SU-DHL-6 (cell line): ENCODE measurements around the gene SRD5A1.

Experiments
- H2AFZ ChIP-seq: fragments of 200-600 bp; sonication (generic); 2 replicates; pipeline ENCODE4 v1.6.1; 2014; ENCODE audit warnings: low read depth, mild to moderate bottlenecking, moderate library complexity, mixed read lengths, antibody characterized with exemption, low read length; ENCODE audit not compliant: severe bottlenecking
- H3F3A ChIP-seq: fragments of 200-600 bp; shearing (Covaris generic); 2 replicates; pipeline ENCODE4 v1.6.0; 2016; ENCODE audit warnings: antibody characterized with exemption, mild to moderate bottlenecking; ENCODE audit not compliant: insufficient read depth
- H3K27ac ChIP-seq: fragments of 200-600 bp; sonication (generic); 2 replicates; pipeline ENCODE4 v1.5.1; 2016; ENCODE audit warnings: low read depth, mild to moderate bottlenecking, low read length, moderate library complexity, mixed read lengths
- H3K27me3 ChIP-seq: fragments of 200-600 bp; sonication (generic), shearing (Covaris generic); 2 replicates; pipeline ENCODE4 v1.6.0; 2014; ENCODE audit warnings: mild to moderate bottlenecking, low read length
- H3K36me3 ChIP-seq: fragments of 200-600 bp; sonication (generic); 2 replicates; pipeline ENCODE4 v1.6.1; 2014; ENCODE audit warnings: mild to moderate bottlenecking, low read length, mixed read lengths
- H3K4me2 ChIP-seq: fragments of 300-600, 200-600 bp; shearing (Covaris generic), sonication (generic); 2 replicates; pipeline ENCODE4 v1.6.0; 2014; ENCODE audit warnings: low read length, low read depth, mild to moderate bottlenecking; ENCODE audit not compliant: poor library complexity, severe bottlenecking
- H3K4me3 ChIP-seq: fragments of 200-600 bp; sonication (generic); 2 replicates; pipeline ENCODE4 v1.5.1; 2014; ENCODE audit warnings: antibody characterized with exemption, low read length, mild to moderate bottlenecking, mixed read lengths; ENCODE audit not compliant: insufficient read depth, poor library complexity, severe bottlenecking
- H3K79me2 ChIP-seq: fragments of 200-600 bp; sonication (generic); 2 replicates; pipeline ENCODE4 v1.6.1; 2014; ENCODE audit warnings: mild to moderate bottlenecking, low read length, moderate library complexity; ENCODE audit not compliant: insufficient read depth
- H3K9ac ChIP-seq: fragments of 200-600 bp; sonication (generic); 2 replicates; pipeline ENCODE4 v1.7.0; 2014; ENCODE audit warnings: mild to moderate bottlenecking, low read length
- H3K9me2 ChIP-seq: fragments of 200-600 bp; sonication (generic); replicated peaks from 2 replicates; pipeline ENCODE4 v1.6.1; 2014; ENCODE audit warnings: low read length; ENCODE audit not compliant: insufficient read depth
- H3K9me3 ChIP-seq: fragments of 200-600 bp; sonication (generic); 2 replicates; pipeline ENCODE4 v1.6.1; 2014; ENCODE audit warnings: low read length, mixed read lengths; ENCODE audit not compliant: insufficient read depth
- H4K20me1 ChIP-seq: fragments of 200-600 bp; sonication (generic); 2 replicates; pipeline ENCODE4 v1.6.1; 2014; ENCODE audit warnings: low read depth, mild to moderate bottlenecking, antibody characterized with exemption, low read length, moderate library complexity, mixed read lengths
- EZH2phosphoT487 ChIP-seq: fragments of 200-600 bp; sonication (generic), shearing (Covaris generic); conservative IDR thresholded peaks from 2 replicates; pipeline ENCODE4 v1.6.1; 2018; ENCODE audit warnings: mild to moderate bottlenecking, antibody characterized with exemption, low read length, moderate library complexity, mixed read lengths
- TF ChIP-seq, protein P1 (sequence below): fragments of 200-600 bp; sonication (generic); IDR thresholded peaks from one replicate; pipeline ENCODE4 v1.5.1; 2017; ENCODE audit warnings: antibody characterized with exemption, mild to moderate bottlenecking, low read length, moderate library complexity; ENCODE audit not compliant: insufficient read depth, poor library complexity, severe bottlenecking

The SRD5A1 gene

DNA sequence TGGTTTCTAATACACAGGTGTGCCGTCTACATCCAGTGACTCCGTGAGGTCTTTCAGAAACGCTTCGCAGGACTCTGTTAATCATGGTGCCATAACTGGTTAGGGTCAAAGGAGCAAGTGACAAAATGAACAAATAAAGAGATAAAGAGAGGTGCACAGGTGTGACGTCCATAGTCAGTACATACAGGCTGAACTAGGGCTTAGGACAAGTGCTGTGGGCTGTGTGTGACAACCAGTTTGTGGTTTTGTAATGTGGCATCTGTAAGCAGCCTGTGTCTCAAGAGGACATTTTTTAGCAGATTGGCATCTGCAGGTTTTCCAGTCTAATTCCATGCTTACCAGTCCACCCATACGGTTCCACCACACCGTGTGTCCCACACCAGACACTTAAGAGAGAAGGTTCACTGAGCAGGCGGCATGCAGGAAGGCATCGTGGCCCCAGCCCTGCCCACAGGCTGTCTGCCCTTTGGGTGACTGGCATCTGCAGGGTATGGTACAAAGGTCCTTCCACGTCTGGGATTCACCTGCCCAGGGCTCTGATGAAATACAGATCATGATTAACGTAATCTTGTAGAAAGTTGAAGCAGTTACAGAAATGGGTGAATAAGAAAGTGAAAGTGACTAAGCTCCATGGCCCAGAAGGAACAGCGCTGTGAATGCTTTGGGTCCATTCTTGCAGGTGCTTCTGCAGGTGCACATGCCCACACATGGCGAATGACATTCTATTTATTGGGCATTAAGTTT, 26.9 kb downstream of the SRD5A1 start:
- peak overlapping the region; percentile 38 for H3K9ac ChIP-seq
- peak overlapping the region; percentile 30 for H3K4me3 ChIP-seq
- H3F3A ChIP-seq: peaks cover 12% of the 10 kb centered on the region; the same call in 1 of the 2 replicates
- H3K36me3 ChIP-seq: peaks cover 12% of the 10 kb centered on the region; the same call in 1 of the 2 replicates
- peaks cover 3% of the 10 kb centered on the region; the same call in 1 of the 2 replicates for H3K9me3 ChIP-seq
- peak overlapping the region; percentile 84 for H3K27ac ChIP-seq
- TF ChIP-seq, protein P1, sequence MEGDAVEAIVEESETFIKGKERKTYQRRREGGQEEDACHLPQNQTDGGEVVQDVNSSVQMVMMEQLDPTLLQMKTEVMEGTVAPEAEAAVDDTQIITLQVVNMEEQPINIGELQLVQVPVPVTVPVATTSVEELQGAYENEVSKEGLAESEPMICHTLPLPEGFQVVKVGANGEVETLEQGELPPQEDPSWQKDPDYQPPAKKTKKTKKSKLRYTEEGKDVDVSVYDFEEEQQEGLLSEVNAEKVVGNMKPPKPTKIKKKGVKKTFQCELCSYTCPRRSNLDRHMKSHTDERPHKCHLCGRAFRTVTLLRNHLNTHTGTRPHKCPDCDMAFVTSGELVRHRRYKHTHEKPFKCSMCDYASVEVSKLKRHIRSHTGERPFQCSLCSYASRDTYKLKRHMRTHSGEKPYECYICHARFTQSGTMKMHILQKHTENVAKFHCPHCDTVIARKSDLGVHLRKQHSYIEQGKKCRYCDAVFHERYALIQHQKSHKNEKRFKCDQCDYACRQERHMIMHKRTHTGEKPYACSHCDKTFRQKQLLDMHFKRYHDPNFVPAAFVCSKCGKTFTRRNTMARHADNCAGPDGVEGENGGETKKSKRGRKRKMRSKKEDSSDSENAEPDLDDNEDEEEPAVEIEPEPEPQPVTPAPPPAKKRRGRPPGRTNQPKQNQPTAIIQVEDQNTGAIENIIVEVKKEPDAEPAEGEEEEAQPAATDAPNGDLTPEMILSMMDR: no peak
- no peak for TF ChIP-seq EZH2phosphoT487
- H3K27me3 ChIP-seq: no peaks in the 10 kb centered on the region
- peak overlapping the region; percentile 51 for H3K4me2 ChIP-seq
- no peaks in the 10 kb centered on the region for H4K20me1 ChIP-seq
- H3K79me2 ChIP-seq: no peaks in the 10 kb centered on the region
- no peaks in the 10 kb centered on the region for H3K9me2 ChIP-seq
- H2AFZ ChIP-seq: peak overlapping the region; percentile 15

DNA sequence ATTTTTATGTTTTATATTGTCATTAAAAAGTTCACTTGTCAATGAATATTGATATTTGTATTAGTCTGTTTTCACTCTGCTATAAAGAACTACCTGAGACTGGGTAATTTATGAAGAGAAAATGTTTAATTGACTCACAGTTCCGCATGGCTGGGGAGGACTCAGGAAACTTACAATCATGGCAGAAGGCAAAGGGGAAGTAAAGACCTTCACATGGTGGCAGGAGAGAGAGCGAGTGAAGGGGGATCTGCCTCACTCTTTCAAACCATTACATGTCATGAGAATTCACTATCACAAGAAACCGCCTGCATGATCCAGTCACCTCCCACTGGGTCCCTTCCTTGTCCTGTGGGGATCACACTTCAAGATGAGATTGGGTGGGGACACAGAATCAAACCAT, 27.4 kb downstream of the SRD5A1 start:
- H3K36me3 ChIP-seq: peaks cover 12% of the 10 kb centered on the region; the same call in 1 of the 2 replicates
- peak overlapping the region; percentile 84 for H3K27ac ChIP-seq
- H4K20me1 ChIP-seq: no peaks in the 10 kb centered on the region
- H3K4me3 ChIP-seq: peak overlapping the region; percentile 30
- no peak for TF ChIP-seq EZH2phosphoT487
- TF ChIP-seq, protein P1: no peak
- peaks cover 12% of the 10 kb centered on the region; the same call in 1 of the 2 replicates for H3F3A ChIP-seq
- H3K4me2 ChIP-seq: peak overlapping the region; percentile 51
- H2AFZ ChIP-seq: peak overlapping the region; percentile 15
- H3K79me2 ChIP-seq: no peaks in the 10 kb centered on the region
- peak overlapping the region; percentile 38 for H3K9ac ChIP-seq
- H3K27me3 ChIP-seq: no peaks in the 10 kb centered on the region
- no peaks in the 10 kb centered on the region for H3K9me2 ChIP-seq
- H3K9me3 ChIP-seq: peaks cover 3% of the 10 kb centered on the region; the same call in 1 of the 2 replicates

DNA sequence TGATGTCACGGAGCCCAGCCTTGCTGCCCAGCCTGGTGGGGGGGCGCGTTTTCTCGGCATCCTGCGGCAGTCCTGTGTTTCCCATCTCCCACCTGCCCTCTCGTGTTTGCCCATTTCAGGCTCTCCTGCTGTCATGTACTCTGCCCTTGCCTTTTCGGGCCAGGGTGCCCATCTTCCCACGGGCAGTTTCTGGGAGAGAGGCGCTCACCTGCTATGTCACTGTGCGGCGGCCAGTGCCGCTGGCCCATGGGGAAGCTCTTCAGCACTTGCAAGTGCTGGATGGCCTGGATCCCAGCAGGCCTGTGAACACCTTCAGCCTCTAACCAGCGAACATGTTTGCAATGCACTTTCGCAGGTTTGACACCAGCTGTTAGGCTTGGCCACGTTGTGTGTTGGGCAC, 33.5 kb downstream of the SRD5A1 start:
- no peaks in the 10 kb centered on the region for H3K79me2 ChIP-seq
- H3K9me2 ChIP-seq: no peaks in the 10 kb centered on the region
- H4K20me1 ChIP-seq: no peaks in the 10 kb centered on the region
- H3K4me3 ChIP-seq: no peak overlapping the region
- no peak overlapping the region for H3K9ac ChIP-seq
- no peaks in the 10 kb centered on the region for H3K36me3 ChIP-seq
- no peak overlapping the region for H3K4me2 ChIP-seq
- H3K27me3 ChIP-seq: no peaks in the 10 kb centered on the region
- H3K9me3 ChIP-seq: no peaks in the 10 kb centered on the region
- no peak overlapping the region for H3K27ac ChIP-seq
- H3F3A ChIP-seq: no peaks in the 10 kb centered on the region
- H2AFZ ChIP-seq: no peak overlapping the region
- TF ChIP-seq, protein P1: no peak
- TF ChIP-seq EZH2phosphoT487: no peak
